K562 (cell line): ENCODE data around the gene MALRD1. TPM values are rescaled to one million over a fixed set of nuclear protein-coding genes. Genes with fewer than 3 reads are reported as not detected.

Experiments used
- ATAC-seq: fragments of 200-7000 bp; cut with Tn5 transposase; 3 replicates; pipeline ENCODE4 v1.9.1; 2020; ENCODE audit warnings: moderate library complexity
- BruUV-seq: library from RNA; stranded (reverse); fragments of 400-500 nt; replicated peaks from 2 replicates; lab custom pipeline; 2021; lab: Mats Ljungman, UMichigan
- CTCF ChIA-PET: fragments of 300-600 bp; formaldehyde crosslinking; extraction: SDS; loops from one replicate; lab custom pipeline; 2021; ENCODE audit warnings: low intra/inter-chr PET ratio; lab: Yijun Ruan, JAX
- POLR2A ChIA-PET: fragments of 300-600, 350-650 bp; sonication (Branson Sonifier 250); formaldehyde crosslinking; extraction: SDS; loops from one replicate; lab custom pipeline; 2021; ENCODE audit warnings: antibody characterized with exemption, inconsistent platforms; lab: Yijun Ruan, JAX
- DNase-seq, 4 experiments: peaks; one replicate each; pipeline versions ENCODE4 v3.0.0 to v3.0.0-alpha.2; 2011 to 2018; ENCODE audit warnings: low spot score in 3 of 4, mixed read lengths in 3 of 4; ENCODE audit errors: extremely low read depth in 1 of 4
- FAIRE-seq: peaks from 2 replicates; lab custom pipeline; 2011; peaks lifted over from hg19 to GRCh38; lab: Jason Lieb, UNC
- H2AFZ ChIP-seq: 2 replicates; pipeline ENCODE4 v1.6.0; 2011; ENCODE audit warnings: low read depth, low read length, control low read depth, inconsistent platforms
- H3K27ac ChIP-seq: fragments of 200-600 bp; 3 replicates; pipeline ENCODE4 v1.8.0; 2011; ENCODE audit warnings: low read depth, mild to moderate bottlenecking, control low read depth, inconsistent platforms, low read length, moderate library complexity, mixed read lengths; ENCODE audit errors: extremely low read depth
- H3K27me3 ChIP-seq, 2 experiments: fragments of 300-600 bp in 1 of 2; 2 replicates in 1 of 2; 3 replicates in 1 of 2; pipeline versions ENCODE4 v1.6.0 to v1.8.0; 2011; ENCODE audit warnings: inconsistent platforms in 2 of 2, low read length in 2 of 2, mild to moderate bottlenecking in 1 of 2, mixed read lengths in 1 of 2, moderate library complexity in 1 of 2; ENCODE audit not compliant: control insufficient read depth in 2 of 2, insufficient read depth in 2 of 2
- H3K36me3 ChIP-seq: fragments of 300-600 bp; 3 replicates; pipeline ENCODE4 v1.8.0; 2011; ENCODE audit warnings: mild to moderate bottlenecking, low read length, inconsistent platforms; ENCODE audit not compliant: control insufficient read depth, insufficient read depth
- H3K4me1 ChIP-seq, 2 experiments: fragments of 200-600 bp in 1 of 2; replicated peaks in 1 of 2; 2 replicates in 1 of 2; 3 replicates in 1 of 2; pipeline versions ENCODE4 v1.5.1 to v1.8.0; 2011; ENCODE audit warnings: inconsistent platforms in 2 of 2, low read length in 2 of 2, mild to moderate bottlenecking in 1 of 2, mixed read lengths in 1 of 2, moderate library complexity in 1 of 2; ENCODE audit not compliant: control insufficient read depth in 2 of 2, insufficient read depth in 2 of 2
- H3K4me2 ChIP-seq: 2 replicates; pipeline ENCODE4 v1.6.1; 2011; ENCODE audit warnings: low read length, control low read depth, inconsistent platforms, mixed read lengths; ENCODE audit not compliant: insufficient read depth
- H3K4me3 ChIP-seq: fragments of 200-600 bp; sonication (generic), shearing (Covaris generic); 2 replicates; pipeline ENCODE4 v1.5.1; 2016; ENCODE audit warnings: control low read depth, inconsistent platforms
- H3K79me2 ChIP-seq: fragments of 200-600 bp; 3 replicates; pipeline ENCODE4 v1.8.0; 2011; ENCODE audit warnings: low read length, inconsistent platforms; ENCODE audit not compliant: control insufficient read depth, insufficient read depth
- H3K9ac ChIP-seq, 2 experiments: 2 replicates each; pipeline versions ENCODE4 v1.6.0 to v1.6.1; 2011; ENCODE audit warnings: low read depth in 2 of 2, low read length in 2 of 2, control low read depth in 1 of 2, inconsistent platforms in 1 of 2, mild to moderate bottlenecking in 1 of 2, mixed read lengths in 1 of 2; ENCODE audit not compliant: insufficient read depth in 1 of 2
- H3K9me1 ChIP-seq: one replicate; pipeline ENCODE4 v1.6.0; 2011; ENCODE audit warnings: inconsistent platforms, mild to moderate bottlenecking, low read length, moderate library complexity; ENCODE audit not compliant: control insufficient read depth, insufficient read depth
- H3K9me3 ChIP-seq: replicated peaks from 2 replicates; pipeline ENCODE4 v1.5.1; 2011; ENCODE audit warnings: low read depth, low read length, inconsistent platforms; ENCODE audit not compliant: control insufficient read depth, insufficient read depth
- H4K20me1 ChIP-seq: replicated peaks from 2 replicates; pipeline ENCODE4 v1.6.1; 2011; ENCODE audit warnings: low read length, inconsistent platforms, mixed read lengths; ENCODE audit not compliant: control insufficient read depth, insufficient read depth
- CCNT2 ChIP-seq: IDR thresholded peaks from 2 replicates; pipeline ENCODE4 v1.6.1; 2011; ENCODE audit warnings: borderline replicate concordance, low read depth, mild to moderate bottlenecking, moderate library complexity, mixed read lengths, low read length; ENCODE audit not compliant: insufficient read length; ENCODE audit errors: extremely low read depth
- CHD2 ChIP-seq: IDR thresholded peaks from 2 replicates; pipeline ENCODE4 v1.6.1; 2011; ENCODE audit warnings: low read depth, low read length
- CREBBP ChIP-seq: IDR thresholded peaks from one replicate; pipeline ENCODE4 v1.6.1; 2012; ENCODE audit warnings: low read depth, mild to moderate bottlenecking, control low read depth, inconsistent platforms, low read length
- IFI16 ChIP-seq: fragments of 250-450 bp; sonication (Bioruptor Pico); IDR thresholded peaks from 2 replicates; pipeline ENCODE4 v2.1.2; 2022; ENCODE audit warnings: mild to moderate bottlenecking, inconsistent platforms
- PML ChIP-seq: IDR thresholded peaks from 2 replicates; pipeline ENCODE4 v1.6.1; 2012; ENCODE audit warnings: low read length, inconsistent platforms
- RAD21 ChIP-seq, 2 experiments: fragments of 250-450 bp in 1 of 2; fragments of 450-650 bp in 1 of 2; sonication (Bioruptor Pico) in 1 of 2; formaldehyde crosslinking in 1 of 2; IDR thresholded peaks in 1 of 2; conservative IDR thresholded peaks in 1 of 2; 2 replicates each; pipeline versions ENCODE4 v1.4.0 to v1.8.0; 2020 to 2022; ENCODE audit warnings: mild to moderate bottlenecking in 2 of 2, moderate library complexity in 1 of 2
- RFX7 ChIP-seq: fragments of 250-450 bp; sonication (Bioruptor Pico); IDR thresholded peaks from 2 replicates; pipeline ENCODE4 v1.5.1; 2021; ENCODE audit warnings: mild to moderate bottlenecking
- XRCC3 ChIP-seq: fragments of 450-650 bp; IDR thresholded peaks from 2 replicates; pipeline ENCODE4 v1.6.1; 2017; ENCODE audit warnings: mild to moderate bottlenecking, moderate library complexity
- ZKSCAN8 ChIP-seq: fragments of 200-800 bp; sonication (Bioruptor generic); IDR thresholded peaks from 2 replicates; pipeline ENCODE4 v1.6.1; 2016; ENCODE audit warnings: missing genetic modification characterization, missing compliant biosample characterization
- ZNF561 ChIP-seq: fragments of 450-650 bp; formaldehyde crosslinking; conservative IDR thresholded peaks from 2 replicates; pipeline ENCODE4 v1.4.0; 2020; ENCODE audit warnings: mild to moderate bottlenecking, moderate library complexity
- ZNF778 ChIP-seq: fragments of 450-650 bp; formaldehyde crosslinking; IDR thresholded peaks from 2 replicates; pipeline ENCODE4 v1.4.0; 2020; ENCODE audit warnings: mild to moderate bottlenecking, moderate library complexity
- WGBS: fragments of 100-300 bp; shearing (Covaris generic); methylation state at CpG from one replicate; pipeline ENCODE4 v1.1.6; 2016; ENCODE audit warnings: low coverage, mixed read lengths; ENCODE audit not compliant: insufficient coverage; ENCODE audit errors: missing lambda C conversion rate; 5-methylcytosine and 5-hydroxymethylcytosine counted together
- in situ Hi-C: fragments of 300-500 bp; cut with MboI; formaldehyde crosslinking; loops from 4 replicates; pipeline ENCODE4 v1.15.0; 2018; ENCODE audit warnings: inconsistent platforms, mixed read lengths
- intact Hi-C: fragments of 100-400 bp; cut with micrococcal nuclease; formaldehyde crosslinking; loops from 2 replicates; pipeline ENCODE4 v1.14.2; 2022
- polyA plus RNA-seq, 8 experiments: library from polyadenylated mRNA; depleted of rRNA in 4 of 8; stranded (reverse) in 5 of 8; unstranded in 3 of 8; fragments of >200 nt; fragmentation: Nextera tagmentation in 2 of 8; fragmentation: Illumina TruSeq in 1 of 8; extraction: Ambion mirVana in 2 of 8; extraction: Trizol in 1 of 8; gene quantifications; 2 replicates each; pipeline versions ENCODE4 v1.2.1 to v1.2.3, GENCODE V29; 2011 to 2014; ENCODE audit warnings: inconsistent platforms in 1 of 8, missing spikeins in 1 of 8
- total RNA-seq, 7 experiments: library from RNA; depleted of rRNA in 6 of 7; stranded (reverse); fragments of >200 nt in 6 of 7; fragmentation: Illumina TruSeq in 2 of 7; extraction: Trizol in 2 of 7; gene quantifications; 2 replicates each; pipeline versions ENCODE4 v1.2.1 to v1.2.3, GENCODE V29; 2011 to 2021; ENCODE audit warnings: low replicate concordance in 1 of 7
- TF ChIP-seq, protein P1 (sequence below): IDR thresholded peaks from 2 replicates; pipeline ENCODE4 v1.6.1; 2012; ENCODE audit warnings: low read depth, low read length, improper control_type of control experiment, borderline replicate concordance
- TF ChIP-seq, protein P2 (sequence below): fragments of 450-650 bp; formaldehyde crosslinking; IDR thresholded peaks from 2 replicates; pipeline ENCODE4 v1.4.0; 2020; ENCODE audit warnings: mild to moderate bottlenecking

Gene MALRD1
- total and polyA plus RNA-seq, 9 of the 15 experiments (the other 6 are each of a cell fraction or from before 2014, with no cell fraction given): not detected

DNA sequence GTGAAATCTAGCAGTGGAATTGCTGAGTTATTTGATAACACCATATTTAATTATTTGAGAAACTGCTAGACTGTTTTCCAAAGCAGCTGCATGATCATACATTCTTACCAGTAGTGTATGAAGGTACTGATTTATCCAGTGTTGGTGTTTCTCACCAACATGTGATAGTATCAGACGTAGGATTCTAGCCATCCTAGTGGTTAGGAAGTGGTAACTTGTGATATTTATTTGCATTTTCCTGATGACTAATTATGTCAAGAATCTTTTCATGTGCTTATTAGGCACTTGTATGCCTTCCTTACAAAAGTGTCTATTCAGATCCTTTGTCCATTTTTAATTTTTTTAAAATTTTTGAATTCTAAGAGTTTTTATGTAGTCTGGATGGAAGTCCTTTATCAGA is 713.4 kb downstream of the MALRD1 start:
- intact Hi-C loops (no loop called here), in situ Hi-C loops (no loop called here)
- Histone ChIP-seq H3K9me3 (no peaks in the 10 kb centered on the region), H3K4me1 (no peaks in the 10 kb centered on the region), H3K4me2 (no peak overlapping the region), H3K79me2 (no peaks in the 10 kb centered on the region), H3K9ac (no peak overlapping the region), H3K4me3 (no peak overlapping the region), H3K36me3 (no peaks in the 10 kb centered on the region), H4K20me1 (no peaks in the 10 kb centered on the region)
- DNase-seq (no peak), FAIRE-seq (no peak), ATAC-seq (no peak)
- no TSS peak for BruUV-seq
- WGBS: 0% methylated on average over 1 of the region's 1 CpG
- POLR2A ChIA-PET: no interaction called here
- TF ChIP-seq, protein P1, sequence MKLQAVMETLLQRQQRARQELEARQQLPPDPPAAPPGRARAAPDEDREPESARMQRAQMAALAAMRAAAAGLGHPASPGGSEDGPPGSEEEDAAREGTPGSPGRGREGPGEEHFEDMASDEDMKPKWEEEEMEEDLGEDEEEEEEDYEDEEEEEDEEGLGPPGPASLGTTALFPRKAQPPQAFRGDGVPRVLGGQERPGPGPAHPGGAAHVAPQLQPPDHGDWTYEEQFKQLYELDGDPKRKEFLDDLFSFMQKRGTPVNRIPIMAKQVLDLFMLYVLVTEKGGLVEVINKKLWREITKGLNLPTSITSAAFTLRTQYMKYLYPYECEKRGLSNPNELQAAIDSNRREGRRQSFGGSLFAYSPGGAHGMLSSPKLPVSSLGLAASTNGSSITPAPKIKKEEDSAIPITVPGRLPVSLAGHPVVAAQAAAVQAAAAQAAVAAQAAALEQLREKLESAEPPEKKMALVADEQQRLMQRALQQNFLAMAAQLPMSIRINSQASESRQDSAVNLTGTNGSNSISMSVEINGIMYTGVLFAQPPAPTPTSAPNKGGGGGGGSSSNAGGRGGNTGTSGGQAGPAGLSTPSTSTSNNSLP: no peak
- TF ChIP-seq, all 486 proteins: peak for 0
- Histone ChIP-seq H3K27me3 (no peaks in the 10 kb centered on the region), H3K27ac (no peak overlapping the region), H3K9me1 (no peaks in the 10 kb centered on the region), H2AFZ (no peak overlapping the region)
- CTCF ChIA-PET: no interaction called here

DNA sequence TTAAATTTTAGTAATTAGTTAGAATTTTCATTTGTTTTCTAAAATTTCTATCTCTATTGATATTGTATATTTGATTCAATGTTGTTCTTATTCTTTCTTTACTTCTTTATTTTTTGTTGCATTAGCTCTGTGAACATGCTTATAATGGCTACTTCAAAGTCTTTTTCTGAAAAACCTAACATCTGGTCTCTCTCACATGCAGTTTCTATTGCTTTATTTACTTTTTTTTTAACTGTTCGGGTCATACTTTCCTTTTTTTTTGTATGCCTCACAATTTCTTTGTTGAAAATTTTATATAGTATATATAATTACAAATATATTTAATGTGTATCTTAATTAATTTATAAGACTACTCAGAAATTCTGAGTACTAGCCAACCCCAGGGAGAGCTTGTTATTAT is 715.5 kb downstream of the MALRD1 start:
- Histone ChIP-seq H3K9me1 (no peaks in the 10 kb centered on the region), H3K4me1 (no peaks in the 10 kb centered on the region), H3K9me3 (no peaks in the 10 kb centered on the region; the same call in 1 of the 2 replicates), H2AFZ (no peak overlapping the region), H4K20me1 (no peaks in the 10 kb centered on the region), H3K9ac (no peak overlapping the region), H3K27me3 (no peaks in the 10 kb centered on the region), H3K36me3 (no peaks in the 10 kb centered on the region), H3K79me2 (no peaks in the 10 kb centered on the region), H3K4me3 (no peak overlapping the region), H3K27ac (no peak overlapping the region), H3K4me2 (no peak overlapping the region)
- CTCF ChIA-PET: no interaction called here
- no TSS peak for BruUV-seq
- TF ChIP-seq ZNF778: no peak
- TF ChIP-seq RAD21 (CRISPR knock-in tag; conservative IDR thresholded peaks at IDR 0.05 in 1 of 2, IDR thresholded peaks at IDR 0.05 in 1 of 2): no peak
- no peak for TF ChIP-seq ZNF561
- TF ChIP-seq XRCC3: no peak
- TF ChIP-seq, protein P2, sequence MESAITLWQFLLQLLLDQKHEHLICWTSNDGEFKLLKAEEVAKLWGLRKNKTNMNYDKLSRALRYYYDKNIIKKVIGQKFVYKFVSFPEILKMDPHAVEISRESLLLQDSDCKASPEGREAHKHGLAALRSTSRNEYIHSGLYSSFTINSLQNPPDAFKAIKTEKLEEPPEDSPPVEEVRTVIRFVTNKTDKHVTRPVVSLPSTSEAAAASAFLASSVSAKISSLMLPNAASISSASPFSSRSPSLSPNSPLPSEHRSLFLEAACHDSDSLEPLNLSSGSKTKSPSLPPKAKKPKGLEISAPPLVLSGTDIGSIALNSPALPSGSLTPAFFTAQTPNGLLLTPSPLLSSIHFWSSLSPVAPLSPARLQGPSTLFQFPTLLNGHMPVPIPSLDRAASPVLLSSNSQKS (CRISPR knock-in tag): no peak
- no peak for TF ChIP-seq PML
- no peak for TF ChIP-seq CCNT2
- TF ChIP-seq IFI16 (CRISPR knock-in tag): no peak
- TF ChIP-seq CREBBP: no peak
- TF ChIP-seq CHD2: no peak
- no peak for TF ChIP-seq RFX7 (CRISPR knock-in tag)
- TF ChIP-seq ZKSCAN8: no peak
- DNase-seq (no peak), ATAC-seq (no peak), FAIRE-seq (no peak)
- intact Hi-C loops: no loop called here
- in situ Hi-C loops: no loop called here
- POLR2A ChIA-PET: no interaction called here
- WGBS: 0% methylated on average over 1 of the region's 1 CpG
